ENCODE results near the gene BRIP1.
"Not testable (repeated sequence)": the region's sequence is repeated elsewhere in the genome, so short reads cannot be mapped to it uniquely, and the experiment has no call there.

BRIP1 gene

DNA sequence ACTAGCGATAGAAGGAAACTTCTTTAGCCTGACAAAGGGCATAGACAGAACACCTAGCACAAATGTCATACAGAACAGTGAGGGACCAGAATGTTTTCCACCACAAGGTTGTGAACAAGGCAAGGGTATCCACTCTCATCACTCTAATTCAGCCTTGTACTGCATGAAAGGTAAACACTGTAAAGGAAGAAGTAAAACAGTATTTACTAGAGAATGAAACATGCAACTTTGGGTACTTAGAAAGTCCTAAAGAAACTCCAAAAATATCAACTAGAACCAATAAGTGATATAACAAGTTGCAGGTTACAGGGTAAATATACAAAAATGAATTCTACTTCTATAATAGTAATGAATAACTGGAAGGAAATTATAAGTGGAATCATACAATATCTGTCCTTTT, 32.2 kb downstream of the BRIP1 start:
- DNase-seq (ENCODE audit: low read depth in 3 of 3, low spot score in 1 of 3) = no peak

GRCh38 chr17:61828694-61829093, 34.6 kb downstream of the BRIP1 start:
- DNase-seq (ENCODE audit: low read depth in 3 of 3, low spot score in 1 of 3) = no peak

DNA sequence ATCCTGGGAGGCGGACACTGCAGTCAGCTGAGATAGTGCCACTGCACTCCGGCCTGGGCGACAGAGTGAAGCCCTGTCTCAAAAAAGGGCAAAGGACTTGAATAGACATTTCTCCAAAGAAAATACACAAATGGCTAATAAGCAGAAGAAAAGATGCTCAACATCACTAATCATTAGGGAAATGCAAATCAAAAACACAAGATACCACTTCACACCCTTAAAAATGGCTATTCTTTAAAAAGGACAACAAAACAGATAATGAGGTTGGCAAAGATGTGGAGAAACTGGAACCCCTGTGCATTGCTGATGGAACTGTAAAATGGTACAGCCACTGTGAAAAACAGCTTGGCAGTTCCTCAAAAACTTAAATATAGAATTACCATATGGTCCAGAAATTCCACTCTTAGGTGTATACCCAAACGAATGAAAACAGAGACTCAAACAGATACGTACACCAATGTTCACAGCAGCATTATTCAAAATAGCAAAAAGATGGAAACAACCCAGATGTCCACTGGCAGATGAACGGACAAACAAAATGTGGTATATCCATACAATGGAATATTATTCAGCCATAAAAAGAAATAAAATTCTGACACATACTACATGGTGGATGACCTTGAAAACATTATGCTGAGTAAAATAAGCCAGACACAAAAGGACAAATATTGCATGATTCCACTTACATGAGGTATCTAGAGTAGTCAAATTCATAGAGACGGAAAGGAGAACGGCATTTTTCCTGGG, 35.5 kb downstream of the BRIP1 start:
- DNase-seq (ENCODE audit: low read depth in 3 of 3, low spot score in 1 of 3) = no peak

DNA sequence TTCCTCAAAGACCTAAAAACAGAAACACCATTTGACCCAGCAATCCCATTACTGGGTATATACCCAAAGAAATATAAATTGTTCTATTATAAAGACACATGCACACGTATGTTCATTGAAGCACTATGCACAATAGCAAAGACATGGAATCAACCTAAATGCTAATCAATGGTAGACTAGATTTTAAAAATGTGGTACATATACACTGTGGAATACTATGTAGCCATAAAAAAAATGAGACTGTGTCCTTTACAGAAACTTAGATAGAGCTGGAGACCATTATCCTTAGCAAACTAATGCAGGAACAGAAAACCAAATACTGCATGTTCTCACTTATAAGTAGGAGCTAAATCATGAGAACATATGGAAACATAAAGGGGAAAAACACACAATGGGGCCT, 36.5 kb downstream of the BRIP1 start:
- DNase-seq (ENCODE audit: low read depth in 3 of 3, low spot score in 1 of 3) = not testable (repeated sequence)

- not testable (repeated sequence) for DNase-seq (ENCODE audit: low read depth in 3 of 3, low spot score in 1 of 3)
Measured at GRCh38 chr17:61826198-61826597, 37.1 kb downstream of the BRIP1 start.

GRCh38 chr17:61825448-61826137, 37.7 kb downstream of the BRIP1 start:
- no peak for DNase-seq (ENCODE audit: low read depth in 3 of 3, low spot score in 1 of 3)

GRCh38 chr17:61822326-61823285, 40.7 kb downstream of the BRIP1 start:
- no peak for DNase-seq (ENCODE audit: low read depth in 3 of 3, low spot score in 1 of 3)

- no peak for DNase-seq (ENCODE audit: low read depth in 3 of 3, low spot score in 1 of 3)
Measured at GRCh38 chr17:61821655-61822054, 41.7 kb downstream of the BRIP1 start.

DNA sequence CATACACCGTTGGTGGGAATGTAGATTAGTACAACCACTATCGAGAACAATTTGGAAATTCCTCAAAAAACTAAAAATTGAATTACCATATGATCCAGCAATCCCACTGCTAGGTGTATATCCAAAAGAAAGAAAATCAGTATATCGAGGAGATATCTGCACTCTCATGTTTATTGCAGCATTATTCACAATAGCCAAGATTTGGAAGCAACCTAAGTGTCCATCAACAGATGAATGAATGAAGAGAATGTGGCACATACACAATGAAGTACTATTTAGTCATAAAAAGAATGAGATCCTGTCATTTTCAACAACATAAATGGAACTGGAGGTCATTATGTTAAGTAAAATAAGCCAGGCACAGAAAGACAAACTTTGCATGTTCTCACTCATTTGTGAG, 44.1 kb downstream of the BRIP1 start:
- DNase-seq (ENCODE audit: low read depth in 3 of 3, low spot score in 1 of 3) = not testable (repeated sequence)

DNA sequence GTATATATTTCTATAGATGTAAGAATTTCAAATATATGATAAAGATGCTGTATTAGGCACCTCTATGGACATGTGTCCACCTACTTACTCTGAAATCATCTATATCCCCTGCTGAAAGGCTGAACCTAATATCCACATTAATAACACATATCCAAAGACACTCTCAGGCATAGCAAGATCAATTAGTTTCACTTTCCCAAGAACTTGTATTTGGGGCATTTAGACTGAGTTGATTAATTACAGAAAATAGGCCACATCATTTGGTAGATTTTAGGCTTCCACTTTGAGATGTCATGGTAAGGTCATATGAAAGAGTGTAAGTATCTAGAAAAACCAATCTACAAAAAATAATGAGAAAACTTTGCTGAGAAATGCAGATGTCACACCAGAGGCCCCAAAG, 45.1 kb downstream of the BRIP1 start:
- DNase-seq (ENCODE audit: low read depth in 3 of 3, low spot score in 1 of 3) = no peak

GRCh38 chr17:61817452-61817851, 45.9 kb downstream of the BRIP1 start:
- DNase-seq (ENCODE audit: low read depth in 3 of 3, low spot score in 1 of 3) = no peak

- DNase-seq (ENCODE audit: low read depth in 3 of 3, low spot score in 1 of 3) = no peak
Measured at GRCh38 chr17:61816538-61816937, 46.8 kb downstream of the BRIP1 start.

DNA sequence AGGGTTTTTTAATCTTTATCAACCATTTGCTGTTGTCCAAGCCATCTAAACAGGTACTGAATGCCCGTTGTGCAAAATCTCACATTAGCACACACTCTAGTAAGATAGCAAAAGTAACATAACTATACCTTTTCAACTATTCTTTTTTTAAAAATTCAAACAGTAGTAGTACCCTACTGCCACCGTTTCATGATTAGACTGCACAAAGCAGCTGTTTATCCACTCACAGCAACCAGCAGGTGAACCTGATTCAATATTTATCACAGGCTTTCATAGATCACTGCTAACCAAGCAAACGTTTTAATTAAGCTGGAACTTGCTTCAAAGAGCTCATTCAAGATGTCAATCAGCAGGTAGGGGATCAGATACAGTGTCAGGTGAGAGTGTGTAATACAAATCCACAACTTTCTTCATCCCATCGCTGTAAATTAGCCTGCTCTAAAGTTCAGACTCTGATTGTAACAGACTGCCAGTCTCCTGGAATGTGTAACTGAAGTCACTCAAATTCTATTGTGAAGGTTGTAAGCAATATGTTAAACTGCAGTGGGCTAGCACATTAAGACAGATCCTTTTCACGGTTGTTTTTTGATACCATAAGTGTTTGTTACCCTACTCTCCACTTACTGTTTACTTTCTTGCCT, 47.3 kb downstream of the BRIP1 start:
- DNase-seq (ENCODE audit: low read depth in 3 of 3, low spot score in 1 of 3) = no peak

- DNase-seq (ENCODE audit: low read depth in 3 of 3, low spot score in 1 of 3) = no peak
Measured at GRCh38 chr17:61814485-61814884, 48.8 kb downstream of the BRIP1 start.

- no peak for DNase-seq (ENCODE audit: low read depth in 3 of 3, low spot score in 1 of 3)
Measured at GRCh38 chr17:61813211-61813610, 50.1 kb downstream of the BRIP1 start.

- DNase-seq (ENCODE audit: low read depth in 3 of 3, low spot score in 1 of 3) = no peak
Measured at GRCh38 chr17:61812747-61813146, 50.6 kb downstream of the BRIP1 start.

- no peak for DNase-seq (ENCODE audit: low read depth in 3 of 3, low spot score in 1 of 3)
Measured at GRCh38 chr17:61809816-61810392, 53.4 kb downstream of the BRIP1 start.

- DNase-seq (ENCODE audit: low read depth in 3 of 3, low spot score in 1 of 3) = no peak
Measured at GRCh38 chr17:61808442-61808841, 54.9 kb downstream of the BRIP1 start.

DNA sequence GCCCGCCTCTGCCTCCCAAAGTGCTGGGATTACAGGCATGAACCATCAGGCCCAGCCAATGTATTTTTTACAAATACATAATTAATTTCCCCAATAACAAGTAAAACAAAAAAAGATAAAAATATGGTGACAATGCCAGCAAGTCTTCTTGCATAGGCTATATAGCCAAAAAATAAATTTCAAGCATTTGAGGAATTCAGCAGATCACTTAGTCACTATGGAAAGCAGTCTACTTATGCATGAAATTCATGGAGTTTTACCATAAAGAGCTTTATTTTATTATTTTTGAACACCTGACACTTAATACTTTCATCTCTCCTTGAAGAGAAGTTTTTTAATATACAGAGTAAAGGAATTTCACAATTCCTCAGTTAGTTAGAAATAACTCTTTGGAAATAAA, 56.4 kb downstream of the BRIP1 start:
- DNase-seq (ENCODE audit: low read depth in 3 of 3, low spot score in 1 of 3) = no peak

DNA sequence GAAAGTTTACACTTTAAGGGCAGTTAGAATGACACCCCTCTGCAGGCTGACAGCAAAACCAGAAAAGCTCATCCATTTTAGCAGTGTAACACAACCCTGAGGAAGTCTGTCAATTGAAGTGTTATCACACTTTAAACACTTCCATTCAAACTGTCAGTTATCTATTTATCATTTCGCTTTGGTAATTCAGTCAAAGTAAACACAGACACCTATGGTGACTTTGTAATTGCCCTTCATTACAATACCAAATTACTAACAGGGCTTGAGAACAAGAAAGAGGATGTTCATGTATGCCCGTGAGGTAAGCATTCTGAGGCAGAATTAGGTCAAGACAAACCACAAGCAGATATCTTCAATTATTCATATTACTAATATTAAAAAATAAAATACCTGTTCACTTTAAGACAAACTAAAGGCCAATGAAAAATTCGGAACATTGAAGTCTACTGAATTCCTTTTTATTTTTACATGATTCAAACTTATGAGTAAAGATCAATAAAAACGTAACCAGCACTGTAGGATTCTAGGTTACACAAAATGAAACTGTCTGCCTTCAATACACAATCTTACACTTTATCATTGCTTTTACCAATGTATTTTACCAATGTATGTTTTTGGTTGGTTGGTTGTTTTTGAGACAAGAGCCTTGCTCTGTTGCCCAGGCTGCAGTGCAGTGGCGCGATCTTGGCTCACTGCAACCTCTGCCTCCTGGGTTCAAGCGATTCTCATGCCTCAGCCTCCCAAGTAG, 57.1 kb downstream of the BRIP1 start:
- no peak for DNase-seq (ENCODE audit: low read depth in 3 of 3, low spot score in 1 of 3)

Measured in stimulated activated CD4-positive, alpha-beta T cell treated with anti-CD3 and anti-CD28 coated beads, TNF-alpha, amount 100 ng/mL, for 1 hour (primary cell).